ENCODE data around the gene KMT5B. TPM values are rescaled to one million over a fixed set of nuclear protein-coding genes. Genes with fewer than 3 reads are reported as not detected.

Gene KMT5B
- total and polyA plus RNA-seq, 2 of the 4 experiments (the other 2 are of a cell fraction) = 11.2 to 13.4 TPM

DNA sequence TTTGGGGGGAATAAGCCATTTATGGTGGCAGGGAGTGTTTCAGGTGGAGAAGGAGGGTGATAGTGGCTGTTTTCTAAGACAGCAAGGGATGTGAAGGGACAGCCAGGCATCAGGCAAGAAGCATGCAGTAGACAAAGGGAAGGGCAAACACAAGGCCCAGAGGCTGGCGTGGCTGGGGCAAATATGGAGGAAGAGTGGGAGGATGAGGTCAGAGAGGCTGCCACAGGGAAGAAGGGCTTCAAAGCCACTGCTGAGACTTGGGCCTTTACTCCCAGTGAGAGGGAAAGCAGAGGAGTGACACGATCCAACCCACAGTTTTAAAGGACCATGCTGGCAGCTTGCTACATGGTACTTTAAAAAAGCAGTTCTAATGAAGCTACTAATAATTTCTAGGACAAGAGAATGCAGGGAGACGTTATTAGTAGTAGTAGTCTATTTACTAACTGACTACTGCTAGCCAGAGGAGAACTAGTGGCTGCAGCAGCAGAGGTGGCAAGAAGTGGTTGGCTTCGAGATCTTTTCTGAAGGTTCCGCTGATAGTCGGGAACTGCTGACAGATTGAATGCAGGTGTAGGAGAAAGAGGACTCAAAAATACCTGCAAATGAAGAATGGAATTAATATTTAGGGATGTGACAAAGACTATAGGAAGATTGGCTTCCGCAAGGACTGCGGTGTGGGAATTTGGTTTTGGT lies 13.7 kb downstream of the KMT5B start:
- H3K27me3 ChIP-seq (ENCODE audit: control insufficient read depth, insufficient read depth, low read length) = no peaks in the 10 kb centered on the region
- H3K18ac ChIP-seq (ENCODE audit: low read depth, low read length) = no peak overlapping the region
- no peak for TF ChIP-seq CHD1 (IDR thresholded peaks at IDR 0.05; ENCODE audit: low read depth, low read length)
- TF ChIP-seq MAZ (IDR thresholded peaks at IDR 0.05; ENCODE audit: borderline replicate concordance, low read depth, low read length) = no peak
- TF ChIP-seq MXI1 (IDR thresholded peaks at IDR 0.05; ENCODE audit: borderline replicate concordance, low read depth, low read length) = no peak
- H2BK5ac ChIP-seq (ENCODE audit: low read depth, low read length, poor library complexity, severe bottlenecking) = no peak overlapping the region
- H3K23ac ChIP-seq (ENCODE audit: low read depth, low read length) = peak overlapping the region; percentile 33
- no peak overlapping the region for H4K91ac ChIP-seq (ENCODE audit: insufficient read depth, low read depth, low read length)
- H2BK120ac ChIP-seq (ENCODE audit: low read depth, low read length) = no peak overlapping the region
- no peak overlapping the region for H3K9ac ChIP-seq (ENCODE audit: low read depth, low read length)
- H2BK15ac ChIP-seq (ENCODE audit: low read depth, low read length) = no peak overlapping the region
- 94% methylated on average over 5 of the region's 8 CpGs; no CpG with 5 or more reads in 1 of the 2 experiments for WGBS, 2 experiments (ENCODE audit: extremely low coverage in 2 of 2, insufficient read length in 1 of 2)
- intact Hi-C loops (cut with micrococcal nuclease) = no loop called here
- no peak overlapping the region for H3K4me3 ChIP-seq (ENCODE audit: insufficient read depth, low read depth, low read length)
- H2AFZ ChIP-seq (replicated peaks; ENCODE audit: low read length, poor library complexity) = no peak overlapping the region
- H4K20me1 ChIP-seq (ENCODE audit: insufficient read depth, low read length) = peaks cover 89% of the 10 kb centered on the region
- H4K8ac ChIP-seq (ENCODE audit: low read depth in 2 of 2, low read length in 2 of 2) = no peak overlapping the region
- H2AK5ac ChIP-seq (ENCODE audit: low read depth, low read length) = no peak overlapping the region
- H2BK20ac ChIP-seq (ENCODE audit: low read depth, low read length) = no peak overlapping the region
- H4K5ac ChIP-seq (ENCODE audit: low read depth, low read length) = no peak overlapping the region
- H3K14ac ChIP-seq (replicated peaks; ENCODE audit: low read depth, low read length) = no peak overlapping the region
- ATAC-seq (ENCODE audit: low read depth) = no peak
- ChIA-PET CTCF (no interaction called here), POLR2A (ENCODE audit: unreplicated experiment) (no interaction called here)
- no peak overlapping the region for H3K27ac ChIP-seq (ENCODE audit: insufficient read depth, low read length)
- no peak overlapping the region for H3K56ac ChIP-seq (ENCODE audit: extremely low read depth, insufficient read depth, low read length)
- no peaks in the 10 kb centered on the region for H3K36me3 ChIP-seq (ENCODE audit: control insufficient read depth, insufficient read depth, low read length)
- peaks cover 10% of the 10 kb centered on the region for H3K4me1 ChIP-seq (ENCODE audit: control insufficient read depth, insufficient read depth, low read length)
- H3K4ac ChIP-seq (ENCODE audit: low read depth, low read length) = no peak overlapping the region
- H2AK9ac ChIP-seq (replicated peaks; ENCODE audit: low read depth, low read length, poor library complexity) = no peak overlapping the region
- dilution Hi-C loops (cut with HindIII; ENCODE audit: low sequenced_read_pairs, unreplicated experiment) = no loop called here
- peaks cover 14% of the 10 kb centered on the region for H3K9me1 ChIP-seq (ENCODE audit: insufficient read depth, low read length)
- no TSS peak for BruUV-seq (replicated peaks)
- H3K79me1 ChIP-seq (ENCODE audit: low read depth in 1 of 2, low read length in 2 of 2) = peaks cover 13 to 82% of the 10 kb centered on the region in 2 experiments
- no peaks in the 10 kb centered on the region for H3K9me3 ChIP-seq (ENCODE audit: control insufficient read depth, insufficient read depth, low read length)
- in situ Hi-C loops (cut with MboI; ENCODE audit: low sequenced_read_pairs) = no loop called here
- DNase-seq = no peak
- no peak overlapping the region for H3K4me2 ChIP-seq (ENCODE audit: low read depth, low read length)

Data from IMR-90 (cell line).